Esophagus muscularis mucosa (tissue), 3 donors: ENCODE measurements around the gene LRRC42.

ENCODE experiments used
- EP300 ChIP-seq: sonication (generic); formaldehyde crosslinking; IDR thresholded peaks from one replicate; pipeline ENCODE4 v1.6.1; 2017; ENCODE audit warnings: antibody characterized with exemption
- TF ChIP-seq, protein P1 (sequence below), 3 experiments: fragments of 200-600 bp in 2 of 3; fragments of 450-650 bp in 1 of 3; sonication (generic) in 2 of 3; IDR thresholded peaks; one replicate each; pipeline ENCODE4 v1.5.1; 2017 to 2019; ENCODE audit warnings: antibody characterized with exemption in 3 of 3, mild to moderate bottlenecking in 2 of 3, moderate library complexity in 1 of 3

DNA sequence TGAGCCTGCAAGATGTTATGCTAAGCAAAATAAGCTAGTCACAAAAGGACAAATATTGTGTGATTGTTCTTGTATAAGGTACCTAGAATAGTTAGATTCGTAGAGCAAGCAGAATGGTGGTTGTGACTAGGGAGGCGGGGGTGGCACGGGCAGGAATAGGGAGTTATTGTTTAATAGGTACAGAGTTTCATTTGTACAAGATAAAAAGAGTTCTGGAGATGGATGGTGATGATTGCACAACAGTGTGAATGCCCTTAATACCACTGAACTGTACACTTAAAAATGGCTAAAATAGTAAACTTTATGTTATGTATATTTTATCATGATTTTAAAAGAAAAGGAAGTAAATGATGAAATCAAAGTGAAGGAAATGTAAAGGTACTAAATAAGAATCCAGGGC lies 20.6 kb downstream of the LRRC42 start:
- TF ChIP-seq, protein P1, sequence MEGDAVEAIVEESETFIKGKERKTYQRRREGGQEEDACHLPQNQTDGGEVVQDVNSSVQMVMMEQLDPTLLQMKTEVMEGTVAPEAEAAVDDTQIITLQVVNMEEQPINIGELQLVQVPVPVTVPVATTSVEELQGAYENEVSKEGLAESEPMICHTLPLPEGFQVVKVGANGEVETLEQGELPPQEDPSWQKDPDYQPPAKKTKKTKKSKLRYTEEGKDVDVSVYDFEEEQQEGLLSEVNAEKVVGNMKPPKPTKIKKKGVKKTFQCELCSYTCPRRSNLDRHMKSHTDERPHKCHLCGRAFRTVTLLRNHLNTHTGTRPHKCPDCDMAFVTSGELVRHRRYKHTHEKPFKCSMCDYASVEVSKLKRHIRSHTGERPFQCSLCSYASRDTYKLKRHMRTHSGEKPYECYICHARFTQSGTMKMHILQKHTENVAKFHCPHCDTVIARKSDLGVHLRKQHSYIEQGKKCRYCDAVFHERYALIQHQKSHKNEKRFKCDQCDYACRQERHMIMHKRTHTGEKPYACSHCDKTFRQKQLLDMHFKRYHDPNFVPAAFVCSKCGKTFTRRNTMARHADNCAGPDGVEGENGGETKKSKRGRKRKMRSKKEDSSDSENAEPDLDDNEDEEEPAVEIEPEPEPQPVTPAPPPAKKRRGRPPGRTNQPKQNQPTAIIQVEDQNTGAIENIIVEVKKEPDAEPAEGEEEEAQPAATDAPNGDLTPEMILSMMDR (IDR thresholded peaks at IDR 0.05): no peak
- TF ChIP-seq EP300: no peak
